HG03571 (cell line): ENCODE measurements around the gene STARD3.

Experiments used
- ATAC-seq: cut with Tn5 transposase; IDR thresholded peaks from one replicate; pipeline ENCODE4 v1.9.1; 2021; ENCODE audit not compliant: unreplicated experiment

STARD3 gene

DNA sequence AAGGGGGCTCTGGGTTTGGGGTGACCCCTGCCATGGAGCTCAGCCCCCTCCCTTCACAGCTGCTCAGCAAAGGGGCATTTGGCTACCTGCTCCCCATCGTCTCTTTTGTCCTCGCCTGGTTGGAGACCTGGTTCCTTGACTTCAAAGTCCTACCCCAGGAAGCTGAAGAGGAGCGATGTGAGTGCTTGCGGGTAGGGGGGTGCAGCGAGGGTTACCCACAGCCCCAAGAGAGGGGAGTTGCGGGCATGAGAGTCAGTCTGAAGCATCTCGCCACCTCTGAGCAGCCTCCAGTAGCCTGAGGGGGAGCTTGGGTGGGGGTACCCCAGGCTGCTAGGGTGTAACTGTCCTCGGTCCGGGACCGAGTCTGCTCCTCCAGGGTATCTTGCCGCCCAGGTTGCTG lies 21.4 kb downstream of the STARD3 start:
- no peak for ATAC-seq

DNA sequence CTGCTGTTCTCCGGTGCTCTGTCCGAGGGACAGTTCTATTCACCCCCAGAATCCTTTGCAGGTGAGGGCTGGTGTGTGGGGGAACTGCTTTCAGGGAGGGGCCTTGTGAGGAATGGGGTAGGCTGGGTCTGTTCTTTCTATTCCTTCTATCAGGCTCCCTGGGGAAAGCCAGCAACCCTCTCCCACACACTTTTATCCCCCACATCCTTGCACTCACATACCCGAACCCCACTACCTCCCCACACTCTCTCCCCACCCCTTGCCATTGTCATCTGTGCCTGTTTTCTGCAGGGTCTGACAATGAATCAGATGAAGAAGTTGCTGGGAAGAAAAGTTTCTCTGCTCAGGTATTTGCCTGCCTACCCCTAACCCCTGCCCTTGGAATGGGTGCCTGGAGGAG lies 21.8 kb downstream of the STARD3 start:
- ATAC-seq = no peak

DNA sequence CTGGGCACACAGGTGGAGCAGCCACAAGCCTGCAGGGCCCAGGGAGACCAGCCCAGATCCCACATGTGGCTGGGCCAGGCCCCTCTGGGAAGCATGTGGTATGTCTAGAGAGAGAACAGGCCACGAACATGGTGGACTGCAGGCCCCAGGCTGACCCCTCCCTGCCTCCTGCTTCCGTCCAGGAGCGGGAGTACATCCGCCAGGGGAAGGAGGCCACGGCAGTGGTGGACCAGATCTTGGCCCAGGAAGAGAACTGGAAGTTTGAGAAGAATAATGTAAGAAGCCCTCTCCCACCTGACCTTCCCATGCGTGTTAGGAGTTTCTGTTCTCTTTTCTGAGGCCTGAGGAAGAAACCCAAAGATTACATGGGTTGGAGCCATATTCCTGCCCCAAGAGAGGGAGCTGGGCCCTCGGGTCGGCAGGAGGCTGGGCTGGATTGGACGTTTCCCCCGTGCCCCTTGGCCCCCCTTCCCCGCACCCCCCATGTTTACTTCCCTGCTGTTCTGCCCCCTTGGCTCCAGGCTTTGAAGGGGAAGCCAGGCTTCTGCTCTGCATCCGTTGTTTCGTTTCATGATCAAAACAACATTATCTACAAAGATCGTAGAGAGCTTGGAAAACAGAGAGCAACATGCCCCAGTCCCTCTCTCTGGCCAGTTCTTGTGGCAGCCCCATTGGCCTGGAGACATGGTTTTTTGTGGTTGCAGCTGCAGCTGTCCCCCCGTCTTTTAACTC lies 22.5 kb downstream of the STARD3 start:
- ATAC-seq = no peak

DNA sequence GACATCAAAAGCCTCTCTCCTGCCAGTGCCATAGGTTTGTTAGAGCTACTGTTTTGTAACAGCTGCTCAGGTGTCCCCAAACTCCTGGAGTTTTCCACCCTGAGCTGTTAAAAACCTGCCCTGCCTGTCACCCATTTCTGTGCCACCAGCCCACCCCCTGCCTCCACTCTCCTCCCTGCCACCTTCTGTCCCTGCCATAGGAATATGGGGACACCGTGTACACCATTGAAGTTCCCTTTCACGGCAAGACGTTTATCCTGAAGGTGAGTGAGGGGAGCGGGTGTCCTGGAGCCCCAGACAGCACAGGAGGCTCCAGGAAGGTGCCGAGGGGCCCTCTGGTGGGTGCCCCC lies 23.0 kb downstream of the STARD3 start:
- ATAC-seq = no peak

DNA sequence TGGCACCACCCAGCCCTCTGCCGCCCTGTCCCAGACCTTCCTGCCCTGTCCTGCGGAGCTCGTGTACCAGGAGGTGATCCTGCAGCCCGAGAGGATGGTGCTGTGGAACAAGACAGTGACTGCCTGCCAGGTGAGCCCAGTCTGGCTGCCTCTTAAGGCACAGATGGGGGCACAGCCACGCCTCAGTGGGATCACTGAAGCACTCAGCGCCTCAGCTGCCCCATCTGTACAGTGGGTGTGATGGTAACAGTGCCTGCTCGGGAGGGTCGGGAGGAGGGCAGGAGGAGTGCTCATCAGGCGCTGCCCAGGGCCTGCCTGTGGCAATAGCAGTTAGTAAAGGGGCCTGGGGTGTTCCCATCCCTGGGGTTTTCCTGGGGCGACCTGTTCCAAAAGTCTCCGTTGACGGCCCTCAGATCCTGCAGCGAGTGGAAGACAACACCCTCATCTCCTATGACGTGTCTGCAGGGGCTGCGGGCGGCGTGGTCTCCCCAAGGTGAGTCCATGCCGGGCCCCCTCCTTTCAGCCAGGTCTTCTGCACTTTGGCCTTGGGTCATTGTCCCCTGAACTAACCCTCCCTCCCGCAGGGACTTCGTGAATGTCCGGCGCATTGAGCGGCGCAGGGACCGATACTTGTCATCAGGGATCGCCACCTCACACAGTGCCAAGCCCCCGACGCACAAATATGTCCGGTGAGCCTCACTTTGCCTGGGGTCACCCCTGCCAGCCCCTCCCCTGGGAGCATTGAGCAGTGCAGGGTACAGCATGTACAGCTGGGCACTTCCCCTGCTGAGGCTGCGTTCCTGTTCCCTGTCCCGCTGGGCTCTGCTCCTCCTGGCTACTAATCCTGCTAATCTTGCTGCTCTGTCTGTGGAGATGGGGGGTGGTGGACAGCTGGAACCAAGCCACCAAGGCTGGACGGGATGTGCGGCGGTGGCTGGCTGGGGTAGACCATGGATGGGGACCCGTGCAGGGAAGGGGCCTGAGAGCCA lies 23.7 kb downstream of the STARD3 start:
- no peak for ATAC-seq

DNA sequence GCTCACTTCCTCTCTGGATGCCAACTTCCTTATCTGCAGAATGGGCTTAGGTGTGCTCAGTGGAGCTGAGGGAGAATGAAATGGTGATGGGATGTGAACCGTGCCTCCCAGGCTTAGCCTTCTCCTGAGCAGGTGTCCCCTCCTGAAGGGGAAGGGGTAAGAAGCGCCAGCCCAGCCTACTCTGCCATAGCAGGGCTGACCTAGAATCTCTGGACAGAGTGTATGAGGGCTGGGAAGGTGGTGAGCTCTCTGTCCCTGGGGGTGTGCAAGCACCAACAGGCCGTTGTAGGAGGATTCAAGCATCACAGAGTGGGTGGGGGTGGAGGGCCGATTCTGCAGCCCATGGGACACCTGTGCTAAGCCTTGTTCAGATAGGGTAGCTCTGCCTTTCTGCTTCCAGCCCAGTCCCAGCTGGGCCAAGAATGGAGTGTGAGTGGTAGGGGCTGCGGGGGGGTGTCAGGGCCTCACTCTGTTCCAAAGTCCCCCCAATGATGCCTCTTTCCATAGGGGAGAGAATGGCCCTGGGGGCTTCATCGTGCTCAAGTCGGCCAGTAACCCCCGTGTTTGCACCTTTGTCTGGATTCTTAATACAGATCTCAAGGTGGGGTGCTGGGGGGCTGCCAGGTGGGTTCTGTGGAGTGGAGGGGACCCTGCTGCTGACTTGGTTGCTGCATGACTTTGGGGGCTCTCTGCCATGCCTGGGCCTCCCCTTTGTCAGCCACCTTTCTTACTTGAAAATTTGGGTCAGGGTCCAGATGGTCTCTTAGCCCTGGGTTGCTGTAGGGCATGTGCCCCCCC lies 25.0 kb downstream of the STARD3 start:
- ATAC-seq = no peak

DNA sequence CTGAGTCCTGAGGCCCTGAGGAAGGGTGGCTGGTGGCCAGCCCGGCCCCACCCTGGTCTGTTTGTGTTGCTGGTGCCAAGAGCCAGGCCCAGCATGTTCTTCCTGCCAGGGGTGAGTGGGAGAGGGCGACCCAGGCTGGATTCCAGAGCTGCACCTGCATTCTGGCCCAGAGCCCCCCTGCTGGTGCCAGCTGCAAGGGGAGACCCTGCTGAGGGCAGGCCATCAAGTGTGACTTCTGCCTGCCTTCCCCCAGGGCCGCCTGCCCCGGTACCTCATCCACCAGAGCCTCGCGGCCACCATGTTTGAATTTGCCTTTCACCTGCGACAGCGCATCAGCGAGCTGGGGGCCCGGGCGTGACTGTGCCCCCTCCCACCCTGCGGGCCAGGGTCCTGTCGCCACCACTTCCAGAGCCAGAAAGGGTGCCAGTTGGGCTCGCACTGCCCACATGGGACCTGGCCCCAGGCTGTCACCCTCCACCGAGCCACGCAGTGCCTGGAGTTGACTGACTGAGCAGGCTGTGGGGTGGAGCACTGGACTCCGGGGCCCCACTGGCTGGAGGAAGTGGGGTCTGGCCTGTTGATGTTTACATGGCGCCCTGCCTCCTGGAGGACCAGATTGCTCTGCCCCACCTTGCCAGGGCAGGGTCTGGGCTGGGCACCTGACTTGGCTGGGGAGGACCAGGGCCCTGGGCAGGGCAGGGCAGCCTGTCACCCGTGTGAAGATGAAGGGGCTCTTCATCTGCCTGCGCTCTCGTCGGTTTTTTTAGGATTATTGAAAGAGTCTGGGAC lies 25.8 kb downstream of the STARD3 start:
- ATAC-seq = no peak

DNA sequence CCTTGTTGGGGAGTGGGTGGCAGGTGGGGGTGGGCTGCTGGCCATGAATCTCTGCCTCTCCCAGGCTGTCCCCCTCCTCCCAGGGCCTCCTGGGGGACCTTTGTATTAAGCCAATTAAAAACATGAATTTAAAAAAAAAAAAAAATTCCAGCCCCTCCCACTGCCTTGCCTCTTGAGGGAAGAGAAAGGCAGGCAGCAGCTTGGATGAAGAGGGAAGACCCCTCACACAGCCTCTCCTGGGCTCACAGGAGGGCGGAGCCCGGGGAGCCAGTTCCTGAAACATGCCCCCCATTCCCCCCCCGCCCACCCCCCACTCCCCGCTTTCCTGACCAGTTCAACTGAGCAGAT lies 26.4 kb downstream of the STARD3 start:
- no peak for ATAC-seq

DNA sequence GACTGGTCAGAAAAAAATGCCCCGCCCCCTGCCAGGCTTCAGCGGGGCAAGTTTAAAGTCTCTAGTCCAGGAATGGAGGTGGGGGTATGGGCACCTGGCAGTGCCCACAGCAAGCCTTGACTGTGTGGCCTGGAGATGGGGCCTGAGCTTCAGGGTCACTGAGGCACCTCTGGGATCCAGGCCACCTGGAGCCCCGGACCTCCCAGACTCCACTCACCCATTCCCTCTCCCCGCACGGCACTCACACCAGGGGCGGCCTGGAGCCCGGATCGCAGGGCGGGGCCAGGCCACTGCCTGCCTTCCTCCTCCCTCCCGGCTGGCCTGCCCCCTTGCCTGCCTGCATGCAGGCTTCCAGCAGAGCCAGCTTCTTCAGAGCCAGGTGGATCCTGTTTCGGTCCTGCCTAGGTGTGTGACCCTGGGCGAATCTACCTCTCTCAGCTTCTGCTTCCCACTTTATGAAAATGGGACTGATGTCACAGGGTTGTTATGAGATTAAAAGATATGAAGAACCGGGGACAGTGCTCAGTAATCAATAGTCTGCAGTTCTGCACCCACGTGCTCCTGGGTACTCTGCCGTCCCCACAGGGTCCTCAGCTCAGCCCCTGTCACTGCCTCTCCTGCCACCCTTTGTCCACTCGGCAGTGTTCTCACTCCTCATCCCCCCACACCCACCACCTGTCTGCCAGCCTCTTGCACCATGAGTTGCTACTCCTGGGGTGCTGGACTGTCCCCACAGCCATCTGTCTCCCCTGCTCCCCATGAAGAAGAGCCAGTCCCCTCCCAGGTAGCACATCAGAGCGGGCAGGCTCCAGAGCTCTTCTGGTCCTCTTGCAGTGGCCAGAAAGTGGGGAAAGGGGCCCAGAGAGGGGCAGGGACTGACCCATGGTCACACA lies 27.0 kb downstream of the STARD3 start:
- ATAC-seq = no peak

DNA sequence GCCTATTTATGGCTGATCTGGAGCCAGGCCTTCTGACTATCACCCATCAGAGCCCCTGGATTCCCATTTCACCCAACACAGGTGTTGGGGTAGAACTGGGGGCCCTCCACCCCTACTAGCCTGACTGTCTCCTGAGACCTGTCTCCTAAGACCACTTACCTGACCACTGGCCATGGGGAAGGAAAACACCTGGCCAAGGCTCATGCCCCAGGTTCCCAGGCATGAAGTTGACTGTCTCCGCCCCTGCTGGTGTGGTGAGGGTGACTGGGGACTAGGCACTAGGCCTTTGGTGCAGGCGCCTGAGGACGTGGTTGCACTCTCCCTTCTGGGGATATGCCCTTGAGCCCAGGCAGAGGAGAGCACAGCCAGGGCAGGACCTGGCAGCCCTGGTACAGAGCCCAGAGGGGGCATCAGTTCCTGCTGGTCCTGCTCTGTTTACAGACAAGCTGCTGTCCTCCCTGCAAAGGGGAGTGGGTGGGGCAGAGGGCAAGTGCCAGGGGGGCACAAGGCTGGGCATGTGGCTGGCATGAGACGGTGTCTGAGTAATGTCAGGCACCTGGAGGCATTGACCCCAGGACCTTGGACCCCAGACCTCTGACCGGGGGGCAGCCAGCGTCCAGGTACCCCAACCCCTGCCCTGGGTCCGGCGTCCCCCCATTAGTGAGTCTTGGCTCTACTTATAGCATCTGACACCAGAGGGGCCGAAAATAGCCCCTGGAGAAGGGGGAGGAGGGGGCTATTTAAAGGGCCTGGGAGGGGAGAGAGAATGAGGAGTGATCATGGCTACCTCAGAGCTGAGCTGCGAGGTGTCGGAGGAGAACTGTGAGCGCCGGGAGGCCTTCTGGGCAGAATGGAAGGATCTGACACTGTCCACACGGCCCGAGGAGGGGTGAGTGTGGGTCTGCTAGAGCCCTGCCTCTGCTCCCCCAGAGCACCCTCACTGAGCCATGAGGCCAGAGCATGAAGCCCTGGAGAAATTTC lies 27.9 kb downstream of the STARD3 start, which contains the start of gene TCAP:
TCAP (plus strand) TSS at position 769 of the 981 bp plus-strand sequence; CDS start at position 780, 11 bp downstream.
- ATAC-seq = no peak

DNA sequence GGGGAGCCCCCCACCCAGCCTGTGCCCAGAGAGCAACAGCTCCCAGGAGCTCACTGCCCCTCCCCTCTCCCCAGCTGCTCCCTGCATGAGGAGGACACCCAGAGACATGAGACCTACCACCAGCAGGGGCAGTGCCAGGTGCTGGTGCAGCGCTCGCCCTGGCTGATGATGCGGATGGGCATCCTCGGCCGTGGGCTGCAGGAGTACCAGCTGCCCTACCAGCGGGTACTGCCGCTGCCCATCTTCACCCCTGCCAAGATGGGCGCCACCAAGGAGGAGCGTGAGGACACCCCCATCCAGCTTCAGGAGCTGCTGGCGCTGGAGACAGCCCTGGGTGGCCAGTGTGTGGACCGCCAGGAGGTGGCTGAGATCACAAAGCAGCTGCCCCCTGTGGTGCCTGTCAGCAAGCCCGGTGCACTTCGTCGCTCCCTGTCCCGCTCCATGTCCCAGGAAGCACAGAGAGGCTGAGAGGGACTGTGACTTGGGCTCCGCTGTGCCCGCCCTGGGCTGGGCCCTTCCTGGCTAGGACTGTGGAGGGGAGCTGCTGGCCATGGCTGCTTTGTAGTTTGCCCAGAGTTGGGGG lies 28.8 kb downstream of the STARD3 start:
- ATAC-seq = no peak

DNA sequence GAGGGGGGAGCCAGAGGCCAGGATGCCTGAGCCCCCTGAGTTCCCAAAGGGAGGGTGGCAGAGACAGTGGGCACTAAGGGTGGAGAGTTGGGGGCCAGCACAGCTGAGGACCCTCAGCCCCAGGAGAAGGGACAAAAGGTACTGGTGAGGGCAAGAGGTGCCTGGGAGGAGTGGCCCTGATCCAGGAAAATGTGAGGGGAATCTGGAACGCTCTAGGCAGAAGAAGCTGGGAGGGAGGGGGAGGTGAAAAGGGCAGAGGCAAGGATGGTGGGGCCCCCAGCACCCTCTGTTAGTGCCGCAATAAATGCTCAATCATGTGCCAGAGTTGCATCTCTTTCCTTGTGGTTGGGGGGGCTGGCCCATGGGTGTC lies 29.3 kb downstream of the STARD3 start:
- ATAC-seq = no peak

DNA sequence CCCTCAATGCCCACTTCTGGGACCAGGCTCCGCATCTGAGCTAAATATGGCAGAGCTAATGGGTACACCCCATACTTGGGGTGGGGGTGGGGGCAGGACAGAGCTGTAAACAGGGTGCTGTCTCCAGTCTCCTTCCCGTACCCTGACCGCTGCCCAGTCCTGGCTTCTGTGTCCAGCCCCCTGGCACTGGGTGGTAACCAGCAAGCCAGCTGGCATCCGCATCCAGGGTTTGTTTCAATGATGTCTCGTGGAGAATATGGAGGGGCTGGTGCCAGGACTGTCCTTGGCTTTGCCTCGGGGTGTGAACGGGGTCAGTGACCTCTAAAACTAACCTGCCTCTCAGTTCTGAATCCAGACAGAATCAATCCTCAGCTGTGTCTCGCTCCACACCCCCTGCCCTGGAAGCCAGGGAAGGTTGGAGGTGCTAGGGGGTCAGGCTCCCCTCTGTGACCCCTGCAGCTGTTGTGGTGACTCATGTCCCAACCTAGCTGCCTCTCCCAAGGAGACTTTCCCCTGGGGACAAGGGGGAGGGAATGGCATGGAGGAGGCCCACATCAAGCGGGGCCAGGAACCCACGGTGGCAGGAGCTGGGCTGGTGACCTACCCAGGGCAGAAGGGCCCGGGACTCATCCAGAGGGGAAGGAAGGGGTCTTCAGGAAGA lies 29.8 kb downstream of the STARD3 start:
- ATAC-seq = no peak

DNA sequence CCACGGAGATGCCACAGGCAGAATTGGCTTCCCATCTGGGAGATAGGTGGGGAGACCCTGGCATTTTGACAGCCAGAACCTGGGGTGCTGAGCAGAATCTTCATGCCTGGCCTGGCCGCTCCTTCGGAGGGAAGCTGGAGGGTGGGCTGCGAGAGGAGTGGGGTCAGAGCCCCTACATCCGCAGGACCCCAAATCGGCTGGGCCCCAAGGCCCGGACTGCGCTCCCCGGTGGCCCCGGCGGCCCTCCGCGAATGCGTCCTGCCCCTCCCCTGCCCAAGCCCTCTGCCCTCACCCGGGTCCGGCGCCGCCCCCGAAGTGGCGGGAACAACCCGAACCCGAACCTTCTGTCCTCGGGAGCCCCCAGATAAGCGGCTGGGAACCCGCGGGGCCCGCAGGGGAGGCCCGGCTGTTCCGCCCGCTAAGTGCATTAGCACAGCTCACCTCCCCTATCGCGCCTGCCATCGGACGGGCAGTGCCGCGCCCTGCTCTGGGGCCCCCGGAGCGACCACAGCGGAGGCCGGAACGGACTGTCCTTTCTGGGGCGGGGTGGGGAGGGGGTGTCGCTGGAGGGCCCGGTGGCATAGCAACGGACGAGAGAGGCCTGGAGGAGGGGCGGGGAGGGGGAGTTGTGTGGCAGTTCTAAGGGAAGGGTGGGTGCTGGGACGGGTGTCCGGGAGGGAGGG lies 30.5 kb downstream of the STARD3 start:
- no peak for ATAC-seq

DNA sequence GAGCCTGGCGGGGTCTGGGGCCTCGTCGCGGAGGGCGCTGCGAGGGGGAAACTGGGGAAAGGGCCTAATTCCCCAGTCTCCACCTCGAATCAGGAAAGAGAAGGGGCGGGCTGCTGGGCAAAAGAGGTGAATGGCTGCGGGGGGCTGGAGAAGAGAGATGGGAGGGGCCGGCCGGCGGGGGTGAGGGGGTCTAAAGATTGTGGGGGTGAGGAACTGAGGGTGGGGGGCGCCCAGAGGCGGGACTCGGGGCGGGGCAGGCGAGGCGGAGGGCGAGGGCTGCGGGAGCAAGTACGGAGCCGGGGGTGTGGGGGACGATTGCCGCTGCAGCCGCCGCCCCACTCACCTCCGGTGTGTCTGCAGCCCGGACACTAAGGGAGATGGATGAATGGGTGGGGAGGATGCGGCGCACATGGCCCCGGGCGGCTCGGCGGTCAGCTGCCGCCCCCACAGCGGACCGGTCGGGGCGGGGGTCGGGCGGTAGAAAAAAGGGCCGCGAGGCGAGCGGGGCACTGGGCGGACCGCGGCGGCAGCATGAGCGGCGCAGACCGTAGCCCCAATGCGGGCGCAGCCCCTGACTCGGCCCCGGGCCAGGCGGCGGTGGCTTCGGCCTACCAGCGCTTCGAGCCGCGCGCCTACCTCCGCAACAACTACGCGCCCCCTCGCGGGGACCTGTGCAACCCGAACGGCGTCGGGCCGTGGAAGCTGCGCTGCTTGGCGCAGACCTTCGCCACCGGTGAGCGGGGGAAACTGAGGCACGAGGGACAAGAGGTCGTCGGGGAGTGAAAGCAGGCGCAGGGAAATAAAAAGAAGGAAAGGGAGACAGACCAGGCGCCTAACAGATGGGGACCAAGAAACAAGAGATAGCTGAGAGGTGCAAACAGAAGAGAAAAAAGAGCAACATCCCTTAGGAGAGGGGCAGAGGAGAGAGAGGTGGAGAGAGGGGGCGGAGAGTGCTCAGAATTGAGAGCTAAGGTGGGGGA lies 31.3 kb downstream of the STARD3 start, which contains the start of gene PNMT:
PNMT (plus strand) TSS at position 509 of the 980 bp plus-strand sequence; CDS start at position 532, 23 bp downstream.
- no peak for ATAC-seq
